HG02678 (cell line): ENCODE data around the gene SHC4.
A peak's percentile ranks its signal among the peaks of the same experiment; 100 is the strongest.
"Not testable (repeated sequence)": the region's sequence is repeated elsewhere in the genome, so short reads cannot be mapped to it uniquely, and the experiment has no call there.

ENCODE experiments used
- ATAC-seq: cut with Tn5 transposase; IDR thresholded peaks from one replicate; pipeline ENCODE4 v1.9.1; 2021; ENCODE audit warnings: mild to moderate bottlenecking, moderate library complexity; ENCODE audit not compliant: unreplicated experiment

Gene SHC4

DNA sequence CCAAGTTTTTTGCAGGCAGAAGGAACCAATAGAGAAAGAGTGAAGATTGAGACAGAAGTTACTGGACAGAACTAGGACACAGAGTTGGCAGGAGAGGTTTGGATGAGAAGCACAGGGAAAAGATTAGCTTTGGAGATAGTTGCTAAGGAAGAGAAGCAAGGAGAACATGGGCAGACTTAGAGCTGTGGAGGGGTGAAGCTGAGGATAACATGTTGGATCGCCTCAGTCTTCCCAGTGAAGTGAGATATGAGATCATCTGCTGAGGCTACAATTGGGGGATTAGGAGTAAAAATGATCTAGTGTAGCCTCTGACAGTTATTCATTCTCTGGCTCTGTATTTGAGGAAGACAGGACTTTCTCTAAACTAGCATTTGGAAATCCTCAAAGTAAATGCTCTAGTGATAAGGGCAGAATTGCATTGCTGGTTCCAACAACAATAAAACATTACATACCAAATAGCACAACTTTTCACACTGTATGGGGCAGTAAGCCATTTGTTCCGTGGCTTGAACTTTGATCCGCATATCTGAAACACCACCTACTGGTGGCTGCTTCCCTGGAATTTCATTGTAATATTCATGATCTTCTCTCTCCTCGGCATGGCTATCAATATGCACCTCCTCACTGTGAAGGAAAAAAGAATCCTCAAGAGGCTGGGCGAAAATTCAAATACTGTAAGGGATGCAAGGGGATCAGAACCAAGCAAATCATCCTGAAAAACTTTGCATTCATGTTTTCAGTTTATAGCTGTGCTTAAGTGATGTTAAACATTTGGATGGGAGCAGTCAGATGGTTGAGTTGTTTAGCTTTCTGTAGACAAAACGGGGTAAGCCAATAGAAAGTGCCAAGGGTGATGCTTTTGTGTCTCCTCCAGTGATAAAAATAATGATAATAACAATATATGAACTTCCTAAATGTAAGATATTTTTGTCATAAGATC lies 107.9 kb downstream of the SHC4 start:
- no peak for ATAC-seq

DNA sequence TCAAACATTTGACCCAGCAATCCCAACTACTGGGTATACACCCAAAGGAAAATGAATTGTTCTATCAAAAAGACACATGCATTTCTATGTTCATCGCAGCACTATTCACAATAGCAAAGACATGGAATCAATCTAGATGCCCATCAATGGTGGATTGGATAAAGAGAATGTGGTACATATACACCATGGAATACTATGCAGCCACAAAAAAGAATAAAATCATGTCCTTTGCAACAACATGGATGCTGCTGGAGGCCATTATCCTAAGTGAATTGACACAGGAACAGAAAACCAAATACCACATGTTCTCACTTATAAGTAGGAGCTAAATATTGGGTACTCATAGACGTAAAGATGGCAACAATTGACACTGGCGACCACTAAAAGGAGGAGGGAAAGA lies 109.3 kb downstream of the SHC4 start:
- ATAC-seq, result not testable (repeated sequence)

- ATAC-seq, result no peak
These were observed 111.8 kb downstream of the SHC4 start for GRCh38 chr15:48851956-48852355.

- no peak for ATAC-seq
These were observed 113.1 kb downstream of the SHC4 start for GRCh38 chr15:48850648-48851047.

GRCh38 chr15:48845123-48845522 lies 118.6 kb downstream of the SHC4 start:
- ATAC-seq, result no peak

DNA sequence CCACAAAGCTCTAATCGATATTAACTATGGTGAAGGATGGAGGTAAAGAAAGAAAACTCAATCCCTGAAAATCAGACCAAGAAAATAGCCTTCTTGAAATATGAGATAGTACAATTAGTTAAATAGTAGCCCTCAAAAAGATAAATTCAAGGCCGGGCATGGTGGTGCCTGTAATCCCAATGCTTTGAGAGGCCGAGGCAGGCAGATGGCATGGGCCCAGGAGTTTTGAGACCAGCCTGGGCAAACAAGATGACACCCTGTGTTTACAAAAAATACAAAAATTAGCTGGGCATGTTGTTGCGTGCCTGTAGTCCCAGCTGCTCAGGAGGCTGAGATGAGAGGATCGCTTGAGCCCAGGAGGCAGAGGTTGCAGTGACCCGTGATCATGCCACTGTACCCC lies 121.2 kb downstream of the SHC4 start:
- no peak for ATAC-seq

DNA sequence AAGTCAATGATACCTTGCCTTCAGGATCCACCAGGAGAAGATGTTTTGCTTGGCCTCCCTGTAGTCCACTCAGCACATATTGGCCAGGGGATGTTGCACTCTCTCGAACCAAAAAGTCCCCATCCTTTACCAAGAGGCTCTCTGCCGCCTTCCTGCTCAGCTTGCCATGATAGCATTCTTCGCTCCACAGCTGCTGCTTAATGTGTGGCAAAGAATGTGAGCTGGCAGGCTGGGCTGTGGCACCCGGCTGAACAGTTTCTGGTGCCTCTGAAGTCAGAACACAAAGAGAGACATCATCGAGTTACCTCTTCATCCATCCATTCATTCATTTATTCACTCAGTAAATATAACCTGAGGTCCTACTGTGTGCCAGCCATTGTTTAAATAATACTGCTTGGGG lies 129.0 kb downstream of the SHC4 start:
- no peak for ATAC-seq

GRCh38 chr15:48833526-48834239 lies 130.0 kb downstream of the SHC4 start:
- ATAC-seq, result no peak

GRCh38 chr15:48832648-48833047 lies 131.1 kb downstream of the SHC4 start:
- ATAC-seq, result no peak

DNA sequence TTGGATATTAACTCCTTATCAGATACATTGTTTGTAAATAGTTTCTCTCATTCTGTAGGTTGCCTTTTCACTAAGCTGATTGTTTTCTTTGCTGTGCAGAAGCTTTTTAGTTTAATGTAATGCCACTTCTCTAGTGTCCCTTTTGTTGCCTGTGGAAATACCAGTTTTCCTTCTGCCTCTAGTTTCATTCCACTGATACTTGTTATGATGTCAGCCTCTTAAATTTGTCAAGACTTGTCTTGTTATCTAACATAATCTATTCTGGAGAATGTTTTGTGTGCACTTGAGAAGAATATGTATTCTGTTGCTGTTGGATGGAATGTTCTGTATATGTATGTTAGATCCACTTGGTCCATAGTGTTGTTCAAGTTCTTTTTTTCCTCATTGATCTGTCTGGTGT lies 134.8 kb downstream of the SHC4 start:
- ATAC-seq, result no peak

- no peak for ATAC-seq
These were observed 135.2 kb downstream of the SHC4 start for GRCh38 chr15:48828471-48828870.

DNA sequence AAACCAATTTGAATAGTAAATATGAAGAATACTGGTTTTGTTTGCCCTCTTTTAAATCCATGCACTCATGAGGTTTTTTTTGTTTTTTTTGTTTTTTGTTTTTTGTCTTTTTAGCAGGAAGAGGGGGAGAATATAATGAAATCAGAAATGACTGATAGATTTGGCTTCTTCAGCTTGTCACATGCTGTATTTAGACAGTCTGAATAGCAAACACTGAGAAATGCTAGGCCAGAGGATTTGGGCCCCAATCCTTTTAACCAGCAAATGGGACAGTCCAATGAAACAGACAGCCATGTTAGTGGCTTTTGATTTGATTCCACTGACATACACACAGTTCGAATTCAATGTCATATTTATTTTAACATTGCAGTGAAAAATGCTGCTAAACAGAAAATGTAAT lies 138.6 kb downstream of the SHC4 start:
- no peak for ATAC-seq

- no peak for ATAC-seq
These were observed 140.0 kb downstream of the SHC4 start for GRCh38 chr15:48823706-48824105.

DNA sequence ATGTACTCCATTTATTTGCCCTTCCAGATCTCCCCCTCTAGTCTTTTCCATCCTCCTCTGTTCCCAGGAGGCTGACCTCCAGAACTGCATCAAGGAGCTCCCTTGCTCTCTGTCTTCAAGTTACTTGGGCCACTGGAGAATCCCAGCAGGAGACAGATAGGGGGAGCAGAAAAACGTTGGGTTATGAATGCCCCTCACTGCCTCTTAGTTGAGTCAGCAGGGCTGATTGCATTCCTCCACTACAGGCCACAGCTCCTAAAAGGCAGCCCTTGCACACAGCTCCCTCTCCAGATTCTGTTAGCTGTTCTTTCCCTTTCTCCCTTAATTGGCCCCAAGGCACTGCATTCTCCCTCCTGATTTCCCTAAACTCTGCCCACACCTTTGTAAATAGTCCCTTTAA lies 140.5 kb downstream of the SHC4 start:
- no peak for ATAC-seq

DNA sequence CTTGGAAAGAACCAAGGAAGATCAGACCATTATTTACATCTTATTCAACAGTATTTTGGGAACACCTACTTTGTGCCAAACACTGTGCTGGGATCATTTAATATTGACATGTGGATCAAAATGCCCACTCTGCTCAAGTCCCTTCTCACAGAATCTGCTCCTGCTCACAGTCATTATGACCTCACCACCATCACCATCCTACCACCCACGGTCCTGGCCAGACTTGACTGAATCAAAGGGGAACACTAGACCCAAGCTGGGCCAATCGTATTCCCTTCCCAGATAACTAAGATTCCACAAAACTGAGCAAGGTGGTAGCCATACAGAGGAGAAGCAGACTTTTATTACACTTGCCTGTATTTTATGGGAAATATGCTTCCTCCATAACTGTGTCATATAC lies 149.4 kb downstream of the SHC4 start:
- ATAC-seq, result no peak

GRCh38 chr15:48811325-48811958 lies 152.3 kb downstream of the SHC4 start:
- ATAC-seq, result no peak

- ATAC-seq, result peak; percentile 95
These were observed 153.1 kb downstream of the SHC4 start, which contains the start of gene CEP152 for GRCh38 chr15:48810414-48811324. TSS of gene CEP152 (minus strand) at chr15:48811069. CDS start at chr15:48805649, 5,420 bp downstream.

DNA sequence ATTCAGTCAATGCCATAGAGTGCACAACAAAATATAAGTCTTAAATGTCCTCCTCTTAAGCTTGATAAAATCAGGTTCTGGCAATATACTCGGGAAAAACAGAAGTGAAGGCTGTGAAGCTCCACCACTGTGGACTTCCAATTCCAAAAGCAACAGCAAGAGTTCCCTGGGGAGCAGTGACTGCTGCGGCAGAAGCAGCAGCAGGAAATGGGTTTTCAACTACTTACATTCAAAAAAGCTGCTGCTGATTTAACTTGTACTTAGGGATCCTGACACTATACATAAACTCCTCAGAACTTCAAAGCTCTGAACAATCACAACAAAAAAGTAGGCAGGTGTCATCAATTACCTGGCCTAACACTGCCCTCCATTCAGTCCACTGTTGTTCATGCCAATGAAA lies 157.6 kb downstream of the SHC4 start:
- no peak for ATAC-seq

DNA sequence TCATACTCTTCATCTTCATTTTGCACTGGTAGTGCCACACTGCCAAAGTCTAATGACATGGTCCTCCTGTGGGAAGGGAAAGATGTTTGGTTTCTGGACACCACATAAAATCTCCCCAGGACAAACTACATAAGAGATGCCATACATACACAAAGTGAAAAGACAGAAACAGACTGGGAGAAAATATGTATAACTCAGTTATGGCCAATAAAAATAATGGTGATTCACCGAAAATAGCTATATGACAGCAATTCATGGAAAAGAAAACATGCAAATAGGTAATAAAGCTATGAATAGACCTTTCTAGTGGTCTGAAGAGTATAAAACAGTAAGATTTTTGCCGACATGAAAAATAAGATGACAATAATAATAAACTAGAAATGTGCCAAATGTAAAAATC lies 158.1 kb downstream of the SHC4 start:
- ATAC-seq, result no peak

- no peak for ATAC-seq
These were observed 159.8 kb downstream of the SHC4 start for GRCh38 chr15:48803877-48804276.

DNA sequence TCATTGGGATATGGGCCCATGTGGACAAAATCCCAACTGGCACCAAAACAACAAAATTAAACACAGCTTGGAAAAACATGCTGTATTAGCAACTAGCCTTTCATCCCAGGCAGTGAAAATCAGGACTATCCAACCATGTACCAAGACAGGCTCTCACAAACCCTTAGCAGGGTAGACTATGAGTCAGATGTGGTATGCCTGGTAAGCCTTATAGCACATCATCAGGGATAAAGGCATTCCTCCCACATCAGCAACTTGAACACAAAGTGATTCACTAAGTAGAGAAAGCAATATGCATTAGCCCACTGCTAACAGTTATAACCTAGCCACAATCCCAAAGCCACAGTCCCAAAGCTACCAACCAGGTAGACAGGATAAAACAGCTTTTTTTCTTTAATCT lies 160.9 kb downstream of the SHC4 start:
- ATAC-seq, result no peak
